ENCODE data around the gene MLLT3.

DNA sequence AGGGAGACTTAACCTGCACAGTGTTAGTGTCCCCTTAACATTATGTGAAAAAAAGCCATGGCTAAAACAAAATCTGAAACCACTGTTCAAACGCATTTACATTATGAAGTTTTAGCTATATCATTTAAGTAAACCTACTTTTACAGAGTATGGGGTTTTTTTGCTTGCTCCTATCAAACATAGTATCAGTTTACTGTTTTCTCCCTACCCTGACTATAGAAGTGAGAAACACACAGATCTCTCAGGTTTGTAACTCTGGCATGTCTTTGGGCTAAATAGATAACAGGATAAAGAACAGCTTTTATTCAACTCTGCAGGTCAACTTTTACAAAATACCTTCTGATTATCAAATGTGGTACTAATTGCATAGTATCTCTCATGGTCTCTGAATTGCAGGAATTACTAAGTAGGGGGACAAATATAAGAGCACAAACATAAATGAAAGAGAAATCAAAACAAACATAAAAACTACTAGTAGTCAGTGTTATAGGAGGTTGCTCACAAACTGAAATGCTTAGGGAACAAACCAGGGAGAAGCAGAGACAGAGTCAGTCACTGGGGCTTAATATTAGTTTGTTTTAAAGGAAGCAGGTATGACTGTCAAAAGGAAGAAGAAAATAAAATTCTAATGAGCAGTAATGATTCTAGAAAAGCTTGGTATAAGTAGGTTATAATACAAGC, 155.8 kb downstream of the MLLT3 start:
- TF ChIP-seq, protein P1, sequence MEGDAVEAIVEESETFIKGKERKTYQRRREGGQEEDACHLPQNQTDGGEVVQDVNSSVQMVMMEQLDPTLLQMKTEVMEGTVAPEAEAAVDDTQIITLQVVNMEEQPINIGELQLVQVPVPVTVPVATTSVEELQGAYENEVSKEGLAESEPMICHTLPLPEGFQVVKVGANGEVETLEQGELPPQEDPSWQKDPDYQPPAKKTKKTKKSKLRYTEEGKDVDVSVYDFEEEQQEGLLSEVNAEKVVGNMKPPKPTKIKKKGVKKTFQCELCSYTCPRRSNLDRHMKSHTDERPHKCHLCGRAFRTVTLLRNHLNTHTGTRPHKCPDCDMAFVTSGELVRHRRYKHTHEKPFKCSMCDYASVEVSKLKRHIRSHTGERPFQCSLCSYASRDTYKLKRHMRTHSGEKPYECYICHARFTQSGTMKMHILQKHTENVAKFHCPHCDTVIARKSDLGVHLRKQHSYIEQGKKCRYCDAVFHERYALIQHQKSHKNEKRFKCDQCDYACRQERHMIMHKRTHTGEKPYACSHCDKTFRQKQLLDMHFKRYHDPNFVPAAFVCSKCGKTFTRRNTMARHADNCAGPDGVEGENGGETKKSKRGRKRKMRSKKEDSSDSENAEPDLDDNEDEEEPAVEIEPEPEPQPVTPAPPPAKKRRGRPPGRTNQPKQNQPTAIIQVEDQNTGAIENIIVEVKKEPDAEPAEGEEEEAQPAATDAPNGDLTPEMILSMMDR (IDR thresholded peaks at IDR 0.05; ENCODE audit: low read depth, low read length) = no peak
- no peak for TF ChIP-seq EZH2phosphoT487 (IDR thresholded peaks at IDR 0.05; ENCODE audit: low read depth)

Data from OCI-LY3 (cell line).